Endothelial cell (in vitro differentiated cells): ENCODE results near the gene SYNE4. TPM values are rescaled to one million over a fixed set of nuclear protein-coding genes. Genes with fewer than 3 reads are reported as not detected.

Experiments used
- DNase-seq: peaks from one replicate; pipeline ENCODE4 v3.0.0; 2021; ENCODE audit warnings: low spot score
- H3K27ac Mint-ChIP-seq: one replicate; pipeline ENCODE4 v1.8.0; 2021; ENCODE audit warnings: mixed read lengths, inconsistent platforms; ENCODE audit not compliant: unreplicated experiment
- H3K27me3 Mint-ChIP-seq: one replicate; pipeline ENCODE4 v1.8.0; 2021; ENCODE audit warnings: mild to moderate bottlenecking, moderate library complexity, mixed read lengths, inconsistent platforms; ENCODE audit not compliant: unreplicated experiment
- H3K36me3 Mint-ChIP-seq: one replicate; pipeline ENCODE4 v1.8.0; 2021; ENCODE audit warnings: mild to moderate bottlenecking, low read depth, mixed read lengths, inconsistent platforms; ENCODE audit not compliant: unreplicated experiment
- H3K4me1 Mint-ChIP-seq: one replicate; pipeline ENCODE4 v1.8.0; 2021; ENCODE audit warnings: mild to moderate bottlenecking, mixed read lengths, inconsistent platforms; ENCODE audit not compliant: unreplicated experiment
- H3K4me3 Mint-ChIP-seq: one replicate; pipeline ENCODE4 v1.8.0; 2021; ENCODE audit warnings: mild to moderate bottlenecking, mixed read lengths, inconsistent platforms; ENCODE audit not compliant: unreplicated experiment
- H3K9me3 Mint-ChIP-seq: one replicate; pipeline ENCODE4 v1.8.0; 2021; ENCODE audit warnings: mixed read lengths, inconsistent platforms; ENCODE audit not compliant: unreplicated experiment
- total RNA-seq: library from RNA; stranded (reverse); fragmentation: NEBNext Ultra II Directional; extraction: Animal tissue kit (Norgen Biotek cat#: 25700); gene quantifications from one replicate; pipeline ENCODE4 v1.2.1, GENCODE V29; 2021; ENCODE audit not compliant: unreplicated experiment
- TF ChIP-seq, protein P1 (sequence below): fragments of 200-600 bp; sonication (generic); IDR thresholded peaks from one replicate; pipeline ENCODE4 v1.5.0; 2021; ENCODE audit warnings: antibody characterized with exemption; ENCODE audit not compliant: unreplicated experiment

SYNE4 gene
- total RNA-seq, 1 donor from 2014 or later = 4.5 TPM

GRCh38 chr19:36051236-36051635 is 42.6 kb upstream of the SYNE4 start:
- H3K4me3 Mint-ChIP-seq = no peak overlapping the region
- peak; percentile 27 for DNase-seq

GRCh38 chr19:36049080-36049698 is 40.6 kb upstream of the SYNE4 start:
- TF ChIP-seq, protein P1, sequence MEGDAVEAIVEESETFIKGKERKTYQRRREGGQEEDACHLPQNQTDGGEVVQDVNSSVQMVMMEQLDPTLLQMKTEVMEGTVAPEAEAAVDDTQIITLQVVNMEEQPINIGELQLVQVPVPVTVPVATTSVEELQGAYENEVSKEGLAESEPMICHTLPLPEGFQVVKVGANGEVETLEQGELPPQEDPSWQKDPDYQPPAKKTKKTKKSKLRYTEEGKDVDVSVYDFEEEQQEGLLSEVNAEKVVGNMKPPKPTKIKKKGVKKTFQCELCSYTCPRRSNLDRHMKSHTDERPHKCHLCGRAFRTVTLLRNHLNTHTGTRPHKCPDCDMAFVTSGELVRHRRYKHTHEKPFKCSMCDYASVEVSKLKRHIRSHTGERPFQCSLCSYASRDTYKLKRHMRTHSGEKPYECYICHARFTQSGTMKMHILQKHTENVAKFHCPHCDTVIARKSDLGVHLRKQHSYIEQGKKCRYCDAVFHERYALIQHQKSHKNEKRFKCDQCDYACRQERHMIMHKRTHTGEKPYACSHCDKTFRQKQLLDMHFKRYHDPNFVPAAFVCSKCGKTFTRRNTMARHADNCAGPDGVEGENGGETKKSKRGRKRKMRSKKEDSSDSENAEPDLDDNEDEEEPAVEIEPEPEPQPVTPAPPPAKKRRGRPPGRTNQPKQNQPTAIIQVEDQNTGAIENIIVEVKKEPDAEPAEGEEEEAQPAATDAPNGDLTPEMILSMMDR = no peak
- H3K9me3 Mint-ChIP-seq = no peaks in the 10 kb centered on the region
- peaks cover 6% of the 10 kb centered on the region for H3K27me3 Mint-ChIP-seq
- peaks cover 21% of the 10 kb centered on the region for H3K36me3 Mint-ChIP-seq
- no peak for DNase-seq
- H3K27ac Mint-ChIP-seq = peak overlapping the region; percentile 14
- no peak overlapping the region for H3K4me3 Mint-ChIP-seq
- peaks cover 14% of the 10 kb centered on the region for H3K4me1 Mint-ChIP-seq

More at GRCh38 chr19:36051236-36051635, 42.6 kb upstream of the SYNE4 start:
- Mint-ChIP-seq H3K4me1 (peaks cover 19% of the 10 kb centered on the region), H3K27me3 (peaks cover 9% of the 10 kb centered on the region), H3K27ac (peak overlapping the region; percentile 51), H3K36me3 (peaks cover 11% of the 10 kb centered on the region), H3K9me3 (no peaks in the 10 kb centered on the region)
- TF ChIP-seq, protein P1 = no peak

DNA sequence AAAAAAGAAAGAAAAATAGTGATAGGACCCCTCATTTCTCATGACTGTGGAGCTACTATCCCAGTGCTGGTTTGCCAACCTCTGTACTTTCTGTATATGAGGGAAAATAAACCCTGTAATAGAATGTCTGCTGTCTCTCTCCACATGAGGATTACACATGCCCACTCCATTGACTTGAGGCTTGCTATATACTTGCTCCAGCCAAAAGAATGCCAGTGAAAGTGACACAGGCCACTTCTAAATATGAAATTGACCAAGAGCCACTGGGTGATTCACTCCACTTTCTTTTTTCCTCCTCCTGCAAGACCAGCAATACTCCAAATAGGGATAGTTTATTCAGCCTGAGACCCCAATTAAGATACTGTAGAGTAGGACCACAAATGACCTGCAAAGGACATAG is 39.2 kb upstream of the SYNE4 start:
- DNase-seq = no peak
- H3K27ac Mint-ChIP-seq = no peak overlapping the region
- TF ChIP-seq, protein P1 = no peak
- H3K36me3 Mint-ChIP-seq = peaks cover 15% of the 10 kb centered on the region
- H3K9me3 Mint-ChIP-seq = no peaks in the 10 kb centered on the region
- H3K4me1 Mint-ChIP-seq = peaks cover 9% of the 10 kb centered on the region
- no peak overlapping the region for H3K4me3 Mint-ChIP-seq
- H3K27me3 Mint-ChIP-seq = peaks cover 2% of the 10 kb centered on the region

DNA sequence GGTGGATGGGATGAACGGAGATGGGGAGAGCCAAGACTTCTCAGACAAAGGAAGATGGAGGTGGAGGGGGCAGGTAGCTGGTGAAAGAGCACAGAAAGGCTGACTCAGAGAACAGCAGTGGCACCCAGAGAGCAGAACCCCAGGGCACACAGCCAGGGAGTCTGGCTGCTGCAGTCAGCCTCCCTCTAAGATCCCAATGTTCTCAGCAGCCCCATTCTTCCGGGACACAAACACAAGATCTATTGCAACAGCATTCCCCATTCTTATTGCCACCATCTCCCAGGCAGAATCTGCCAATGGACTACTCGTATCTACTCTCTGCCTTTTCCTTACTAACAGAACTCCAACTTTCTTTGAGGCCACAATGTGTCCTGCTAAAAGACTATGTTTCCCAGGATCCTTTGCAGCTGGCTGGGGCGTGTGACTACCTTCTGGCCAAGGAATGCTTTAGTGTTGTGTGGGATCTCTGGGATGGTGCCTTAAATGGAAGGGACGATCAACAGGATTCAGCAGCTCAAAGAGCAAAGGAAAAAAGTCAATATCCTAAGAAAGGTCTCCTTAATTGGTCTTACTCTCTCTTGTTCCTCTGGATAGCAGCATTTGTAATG is 37.9 kb upstream of the SYNE4 start:
- Mint-ChIP-seq H3K36me3 (peaks cover 15% of the 10 kb centered on the region), H3K27ac (no peak overlapping the region), H3K27me3 (peaks cover 2% of the 10 kb centered on the region), H3K9me3 (no peaks in the 10 kb centered on the region), H3K4me1 (peaks cover 18% of the 10 kb centered on the region), H3K4me3 (no peak overlapping the region)
- no peak for DNase-seq
- TF ChIP-seq, protein P1 = no peak

DNA sequence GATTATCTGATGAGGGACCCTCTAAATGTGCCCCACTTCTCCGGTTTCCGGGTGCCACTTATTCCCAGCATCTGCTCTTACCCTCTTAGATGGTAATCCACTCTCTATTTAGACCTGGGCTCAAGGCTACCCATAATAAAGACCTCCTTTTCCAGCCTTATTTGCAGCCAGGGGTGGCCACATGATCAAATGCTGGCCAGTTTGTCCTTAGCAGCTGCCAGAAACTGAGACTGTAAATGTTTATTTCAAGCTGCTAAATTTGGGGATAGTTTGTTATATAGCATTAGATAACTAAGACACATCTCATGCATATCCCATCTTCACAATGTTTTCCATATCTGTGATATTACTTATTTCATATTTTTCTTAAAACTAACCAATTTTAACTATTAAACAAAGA is 35.3 kb upstream of the SYNE4 start:
- Mint-ChIP-seq H3K4me3 (no peak overlapping the region), H3K27me3 (peaks cover 2% of the 10 kb centered on the region), H3K36me3 (peaks cover 18% of the 10 kb centered on the region), H3K27ac (no peak overlapping the region), H3K4me1 (peaks cover 16% of the 10 kb centered on the region), H3K9me3 (no peaks in the 10 kb centered on the region)
- TF ChIP-seq, protein P1 = no peak
- DNase-seq = no peak
